ENCODE data around the gene RUNX2.
A peak's percentile ranks its signal among the peaks of the same experiment; 100 is the strongest.
"Not testable (repeated sequence)": the region's sequence is repeated elsewhere in the genome, so short reads cannot be mapped to it uniquely, and the experiment has no call there.

RUNX2 gene

DNA sequence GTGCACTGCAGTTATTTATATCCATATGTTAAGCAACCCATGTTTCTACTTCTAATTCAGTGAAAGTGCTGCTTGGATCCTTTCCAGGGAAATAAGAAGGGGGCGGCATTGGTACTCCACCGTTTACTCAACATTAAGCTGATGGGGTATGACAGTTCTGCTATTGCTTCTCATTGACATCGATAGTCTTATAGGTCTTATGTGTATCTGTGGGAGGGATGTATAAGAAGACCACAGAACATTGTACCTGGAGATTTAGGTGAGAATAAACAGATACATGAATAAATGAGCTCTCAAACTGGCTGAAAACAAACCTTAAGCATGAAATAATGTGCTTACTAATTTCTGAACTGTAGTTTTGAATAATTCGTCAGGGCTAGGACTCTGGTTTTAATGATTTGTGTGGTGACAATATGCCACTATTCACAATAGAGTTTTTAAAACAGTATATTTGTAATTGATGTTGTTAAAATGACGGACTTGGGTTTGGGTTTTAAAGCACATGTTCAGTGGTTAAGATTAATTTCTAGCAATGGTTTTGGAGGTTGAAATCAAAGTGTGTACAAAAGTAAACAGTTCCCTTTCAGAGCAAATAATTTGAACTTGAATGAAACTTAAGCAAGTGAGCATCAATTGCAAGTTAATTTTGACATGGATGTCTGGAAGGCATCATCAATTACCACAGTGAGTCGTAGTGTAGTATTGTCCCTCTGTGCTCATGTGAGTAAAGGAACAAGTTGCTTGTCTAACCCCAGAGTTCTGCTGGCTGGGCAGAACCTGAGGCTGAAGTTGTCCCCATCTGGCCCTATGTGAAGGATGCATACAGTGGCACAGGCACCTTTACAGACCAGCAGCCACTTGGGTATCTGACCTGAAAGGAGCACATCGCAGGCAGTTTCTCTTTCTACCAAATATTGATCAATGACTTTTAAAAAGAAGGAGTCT is 134.3 kb downstream of the RUNX2 start:
- no peak for DNase-seq

- DNase-seq: no peak
These were observed 136.6 kb downstream of the RUNX2 start for GRCh38 chr6:45464685-45465084.

DNA sequence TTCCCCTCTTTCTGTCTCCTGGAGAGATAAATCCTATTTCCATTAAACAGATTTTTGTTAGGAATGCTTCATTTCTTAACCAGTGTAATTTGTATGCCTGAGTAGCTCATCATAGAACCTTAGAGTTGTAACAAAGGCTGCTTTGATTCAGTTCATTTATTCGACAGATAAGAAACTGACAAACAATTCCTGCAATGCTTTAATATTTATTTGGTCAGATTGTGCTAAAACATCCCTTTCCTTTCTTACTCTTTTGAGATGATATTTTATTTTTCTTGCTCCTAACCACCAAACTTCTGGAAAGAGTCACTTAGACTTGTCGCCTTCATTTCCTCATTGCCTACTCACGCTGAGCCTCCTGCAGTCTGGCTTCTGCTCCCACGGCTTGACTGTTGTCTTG is 138.6 kb downstream of the RUNX2 start:
- DNase-seq: no peak

DNA sequence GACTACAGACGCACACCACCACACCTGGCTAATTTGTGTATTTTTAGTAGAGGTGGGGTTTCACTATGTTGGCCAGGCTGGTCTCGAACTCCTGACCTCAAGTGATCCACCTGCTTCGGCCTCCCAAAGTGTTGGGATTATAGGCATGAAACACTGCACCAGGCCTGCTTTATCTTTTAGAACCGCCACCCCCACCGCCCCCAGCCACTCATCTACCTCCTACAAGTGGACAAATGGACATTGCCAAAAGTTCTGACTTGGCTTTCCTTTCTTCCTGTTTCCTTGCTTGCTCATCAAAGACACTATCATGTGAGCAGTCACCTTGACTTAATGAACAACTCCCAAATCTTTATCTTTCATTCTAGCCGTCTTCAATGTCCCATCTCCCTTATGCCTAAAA is 139.3 kb downstream of the RUNX2 start:
- not testable (repeated sequence) for DNase-seq

- no peak for DNase-seq
These were observed 139.7 kb downstream of the RUNX2 start for GRCh38 chr6:45467853-45468252.

- DNase-seq: no peak
These were observed 141.5 kb downstream of the RUNX2 start for GRCh38 chr6:45469663-45470062.

DNA sequence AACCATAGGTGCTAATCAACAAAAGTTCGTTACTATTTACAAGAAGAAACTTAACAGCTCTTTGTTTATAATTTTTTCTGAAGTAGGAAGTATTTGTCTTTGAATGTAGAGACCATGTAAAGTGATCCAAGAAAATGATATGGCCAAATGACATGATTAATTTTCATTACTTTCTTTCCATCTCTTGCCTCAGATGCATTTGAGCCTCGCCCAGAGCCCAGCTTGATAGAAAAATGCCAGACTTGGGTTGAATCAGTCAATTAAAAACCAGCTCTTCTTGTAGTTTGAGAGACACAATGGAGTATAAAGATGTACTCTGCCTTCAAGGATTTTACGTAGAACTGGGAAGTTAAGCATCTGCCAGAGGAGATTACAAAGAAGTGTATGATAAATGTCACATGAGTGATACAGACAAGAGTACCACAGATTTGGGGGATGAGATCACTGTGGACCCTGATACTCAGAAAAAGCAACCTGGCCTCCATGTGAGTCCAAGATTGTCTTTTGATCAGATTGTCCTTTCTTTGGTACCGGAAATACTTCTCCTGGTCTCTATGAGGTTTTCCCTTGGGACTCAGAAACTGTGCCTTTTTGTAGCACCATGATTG is 142.1 kb downstream of the RUNX2 start:
- no peak for DNase-seq

DNA sequence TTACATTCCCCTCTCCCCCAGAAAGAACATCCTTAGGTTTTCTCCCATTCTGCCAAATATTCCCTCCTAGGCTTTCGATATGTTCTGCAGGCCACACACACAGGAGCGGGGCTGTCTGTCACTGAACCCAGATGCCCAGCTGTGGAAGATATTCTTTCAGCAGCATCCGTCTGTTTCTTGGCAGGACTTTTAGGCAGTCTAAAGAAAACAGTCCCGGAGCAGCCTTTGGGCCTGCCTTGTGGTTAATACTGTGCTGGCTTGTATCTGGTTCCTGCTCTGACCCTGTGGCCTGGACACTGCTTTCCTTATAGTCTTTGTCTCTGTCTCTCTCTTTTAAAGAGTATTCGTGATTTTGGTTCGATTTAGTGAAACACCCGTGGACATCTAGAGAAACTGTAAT is 144.3 kb downstream of the RUNX2 start:
- no peak for DNase-seq

DNA sequence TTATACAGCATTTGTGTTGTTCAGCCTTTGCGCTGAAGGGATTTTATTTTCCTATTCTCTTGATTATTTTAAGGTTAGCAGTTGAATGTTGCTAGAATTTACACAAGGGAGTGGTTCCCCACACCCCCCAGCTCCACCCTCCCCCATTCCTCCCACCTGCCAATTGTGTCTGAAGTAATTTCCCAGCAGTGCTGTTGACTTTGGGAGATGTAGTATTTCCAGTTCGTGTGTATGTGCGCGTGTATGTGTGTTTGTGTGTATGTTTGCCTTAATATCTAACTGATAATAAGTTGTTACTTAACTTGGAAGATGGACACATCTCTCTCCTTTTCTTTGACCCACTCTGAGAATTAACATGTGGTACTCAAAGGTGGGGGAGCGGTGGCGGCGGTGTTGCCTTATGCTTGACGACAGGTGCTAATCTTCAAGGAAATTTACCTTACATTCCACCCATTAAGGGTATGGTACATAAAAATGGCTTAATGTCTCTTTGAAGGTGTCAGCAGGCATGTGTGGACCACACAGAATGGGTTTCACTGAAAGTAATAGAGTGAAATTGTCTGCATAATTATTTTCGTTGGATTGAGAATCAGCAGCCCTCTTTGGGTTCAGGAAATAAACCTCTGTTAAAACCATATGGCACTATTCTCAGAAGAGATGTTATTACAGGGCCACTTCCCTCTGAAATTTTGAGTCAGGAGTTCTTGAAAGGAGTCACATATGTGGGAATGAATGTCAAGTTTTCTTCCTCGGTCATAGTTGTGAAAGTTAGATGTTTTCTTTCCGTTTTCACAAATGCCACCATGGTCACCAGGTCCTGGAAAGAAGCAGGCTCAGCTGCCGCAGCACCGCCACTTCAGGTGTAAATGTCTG is 145.2 kb downstream of the RUNX2 start:
- no peak for DNase-seq

- no peak for DNase-seq
These were observed 146.2 kb downstream of the RUNX2 start for GRCh38 chr6:45474376-45474775.

- no peak for DNase-seq
These were observed 148.2 kb downstream of the RUNX2 start for GRCh38 chr6:45476341-45476740.

GRCh38 chr6:45477278-45477677 is 149.1 kb downstream of the RUNX2 start:
- no peak for DNase-seq

DNA sequence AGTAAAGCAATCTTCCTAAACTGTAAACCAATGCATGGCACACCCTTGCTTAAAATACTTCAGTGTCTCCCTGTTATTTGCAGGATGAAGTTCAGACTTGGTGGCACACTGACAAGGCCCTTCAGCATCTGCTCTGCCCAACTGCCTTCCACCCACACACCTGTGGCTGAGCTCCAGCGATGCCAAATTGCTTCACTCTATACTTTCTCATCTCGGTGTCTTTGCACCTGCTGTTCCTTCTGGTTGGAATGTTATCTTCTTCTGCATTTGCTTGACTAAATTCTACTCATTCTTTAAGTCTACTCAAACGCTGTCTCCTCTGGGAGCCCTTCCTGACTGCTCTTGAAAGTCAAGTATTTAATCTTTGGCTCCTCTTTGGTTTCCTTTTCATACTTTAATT is 149.7 kb downstream of the RUNX2 start:
- DNase-seq: no peak

- peak; percentile 16 for DNase-seq
These were observed 150.1 kb downstream of the RUNX2 start for GRCh38 chr6:45478240-45478639.

DNA sequence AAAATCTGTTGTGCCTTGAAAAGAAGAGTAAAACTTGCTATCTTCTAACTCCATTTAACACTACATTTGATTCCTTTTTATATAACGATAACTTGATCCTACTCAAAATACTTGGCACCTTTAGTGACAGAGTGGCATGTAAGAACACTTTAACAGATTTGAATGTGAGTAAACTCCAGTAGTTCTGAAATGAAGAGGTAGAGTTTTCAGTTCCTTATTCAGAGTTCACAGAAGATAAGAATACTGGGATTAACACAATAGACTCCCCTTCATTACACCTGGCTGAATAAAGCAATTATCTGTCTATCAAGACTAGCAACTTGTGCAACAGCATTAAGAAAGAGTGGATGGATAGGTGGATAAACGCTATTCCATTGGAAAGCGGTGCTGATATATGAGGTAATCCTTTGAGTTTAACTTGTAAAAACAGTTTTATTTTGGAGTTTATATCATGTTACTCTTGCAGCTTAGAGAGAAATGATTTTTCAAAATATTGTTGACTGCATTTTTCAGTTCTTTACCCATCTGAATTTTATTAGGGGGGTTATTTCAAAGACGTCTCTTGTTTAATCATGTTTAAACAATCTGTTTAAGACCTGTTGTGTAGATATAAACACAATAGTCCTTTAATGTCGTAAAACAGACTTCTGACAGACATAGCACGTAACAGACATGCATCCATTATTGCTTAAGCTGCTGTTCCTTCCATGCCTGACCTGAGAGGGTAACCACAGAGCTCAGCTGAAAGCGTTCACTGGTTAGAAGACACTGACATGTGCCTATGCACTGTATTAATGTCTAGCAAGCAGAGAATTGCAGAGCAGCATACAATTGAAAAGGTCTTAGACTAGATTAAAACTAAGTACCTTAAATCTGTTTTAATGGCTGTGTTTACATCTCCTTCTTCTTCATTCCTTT is 152.0 kb downstream of the RUNX2 start:
- DNase-seq: no peak

GRCh38 chr6:45480752-45481415 is 152.8 kb downstream of the RUNX2 start:
- DNase-seq: no peak

DNA sequence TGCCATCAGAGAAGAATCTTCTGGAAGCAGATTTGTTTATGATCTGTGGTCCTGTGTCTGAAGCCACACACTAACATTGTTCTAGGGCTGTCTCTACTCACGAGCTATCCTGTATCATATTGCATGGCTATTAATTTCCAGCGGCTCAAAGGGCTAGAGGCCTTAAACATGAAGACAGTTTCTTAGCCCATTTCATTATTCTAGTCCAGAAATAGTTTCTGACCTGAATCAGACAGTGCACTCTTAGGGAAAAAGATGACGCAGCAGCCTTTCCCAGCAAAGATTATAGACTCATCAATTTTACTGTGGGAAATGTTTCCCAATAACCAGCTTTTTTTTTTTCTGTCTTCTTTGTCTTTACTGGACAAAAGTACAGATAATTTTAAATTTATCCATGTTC is 154.9 kb downstream of the RUNX2 start:
- DNase-seq: no peak

GRCh38 chr6:45483501-45483900 is 155.4 kb downstream of the RUNX2 start:
- no peak for DNase-seq

GRCh38 chr6:45486736-45487135 is 158.6 kb downstream of the RUNX2 start:
- no peak for DNase-seq

GRCh38 chr6:45487645-45488044 is 159.5 kb downstream of the RUNX2 start:
- DNase-seq: no peak

GRCh38 chr6:45488269-45488668 is 160.1 kb downstream of the RUNX2 start:
- DNase-seq: no peak

DNA sequence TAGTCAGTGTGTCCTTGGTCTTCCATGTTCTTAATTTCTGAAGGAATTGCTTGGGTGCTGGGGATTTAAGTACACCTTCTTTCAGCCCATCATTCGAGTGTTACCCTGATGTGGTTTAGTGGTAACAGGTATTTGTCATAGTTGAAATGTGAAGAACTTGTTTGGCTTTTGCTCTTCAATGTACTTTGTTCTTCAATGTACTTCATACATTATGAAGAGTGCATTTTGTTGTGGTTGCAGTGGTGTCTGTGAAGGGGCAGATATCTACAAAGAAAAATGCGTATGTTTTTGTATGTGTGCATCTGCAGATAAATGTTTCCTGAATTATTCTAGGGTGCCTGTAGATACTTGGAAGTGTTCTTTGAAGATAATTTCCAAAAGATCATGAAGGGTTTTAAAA is 160.8 kb downstream of the RUNX2 start:
- peak; percentile 38 for DNase-seq

Data from CD4-positive, alpha-beta T cell treated with Interleukin-21 for 1 hour (primary cell).